Measurements from ENCODE around the gene CCDC88C.

Gene CCDC88C

DNA sequence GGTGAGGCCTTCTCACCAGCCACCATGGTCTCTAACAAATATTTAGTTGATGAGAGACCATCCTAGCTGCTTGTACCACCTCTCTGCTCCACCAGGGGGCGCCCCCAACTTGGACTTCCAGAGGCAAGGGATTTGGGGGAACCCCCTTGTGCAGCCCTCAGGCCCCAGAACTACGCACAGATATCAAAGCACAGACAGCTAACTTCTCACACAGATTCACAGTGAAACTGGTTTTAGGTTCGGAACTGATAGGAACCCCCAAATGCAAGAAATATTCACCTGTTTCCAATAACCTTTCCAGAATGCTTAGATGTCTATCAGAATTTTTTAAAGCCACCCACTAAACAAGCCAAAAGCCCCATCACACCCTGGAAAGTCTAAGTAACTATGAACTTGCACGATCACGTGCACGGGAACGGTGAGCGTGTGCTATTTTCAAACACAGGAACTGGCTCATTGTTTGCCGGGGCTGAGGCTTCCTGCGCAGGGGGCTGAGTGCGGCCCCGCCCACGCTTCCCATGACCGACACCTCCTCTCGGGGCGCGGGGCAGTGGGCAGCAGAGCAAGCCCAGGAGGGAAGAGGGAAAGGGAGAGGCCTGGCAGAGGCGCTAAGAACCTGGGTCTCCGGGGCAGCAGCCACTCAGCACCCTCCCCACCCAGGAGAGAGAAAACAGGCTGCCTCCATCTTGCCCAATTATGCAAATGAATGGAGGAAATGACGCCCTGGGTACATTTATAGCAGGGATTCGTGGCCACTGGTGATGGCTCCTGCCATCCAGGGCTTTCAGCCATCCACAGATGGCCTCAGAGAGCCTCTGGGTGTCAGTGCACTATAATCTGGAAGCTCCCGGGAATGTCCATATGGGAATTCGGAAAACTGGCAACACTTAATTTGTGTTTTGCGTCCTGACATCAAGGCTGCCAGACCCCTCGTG lies 93.7 kb downstream of the CCDC88C start:
- H3K27ac ChIP-seq (ENCODE audit: low read length): no peak overlapping the region
- peak overlapping the region in 1 of 2 donors; percentile 13 for H3K9ac ChIP-seq (ENCODE audit: low read length in 2 of 2)
- H3K4me3 ChIP-seq (ENCODE audit: low read length in 2 of 2): peak overlapping the region; percentile 49

DNA sequence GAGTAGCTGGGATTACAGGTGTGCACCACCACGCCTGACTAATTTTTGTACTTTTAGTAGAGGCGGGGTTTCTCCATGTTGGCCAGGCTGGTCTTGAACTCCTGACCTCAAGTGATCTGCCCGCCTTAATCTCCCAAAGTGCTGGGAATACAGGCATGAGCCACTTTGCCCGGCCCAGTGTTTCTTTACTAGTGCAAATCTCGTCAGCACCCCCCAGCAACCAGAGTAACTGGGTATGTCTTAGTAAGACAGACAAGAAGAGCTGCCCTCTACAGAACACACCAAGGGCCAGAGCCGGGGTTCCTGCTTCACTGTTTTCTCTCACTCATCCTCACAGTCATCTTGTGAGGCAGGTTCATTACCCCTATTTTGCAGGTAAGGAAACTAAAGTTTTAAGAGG lies 94.6 kb downstream of the CCDC88C start:
- Histone ChIP-seq H3K4me3 (ENCODE audit: low read length in 2 of 2) (no peak overlapping the region), H3K27ac (ENCODE audit: low read length) (no peak overlapping the region), H3K9ac (ENCODE audit: low read length in 2 of 2) (no peak overlapping the region), H3K9me3 (ENCODE audit: control insufficient read depth in 2 of 2, low read length in 2 of 2) (no peaks in the 10 kb centered on the region), H3K36me3 (ENCODE audit: control insufficient read depth in 2 of 2, insufficient read depth in 2 of 2, low read length in 2 of 2) (no peaks in the 10 kb centered on the region), H3K4me1 (ENCODE audit: control insufficient read depth, insufficient read depth, low read length) (peaks cover 31% of the 10 kb centered on the region), H3K27me3 (ENCODE audit: control insufficient read depth in 1 of 2, insufficient read depth in 2 of 2, low read length in 2 of 2) (no peaks in the 10 kb centered on the region)

More for the DNA sequence above, 93.7 kb downstream of the CCDC88C start:
- H3K4me1 ChIP-seq (ENCODE audit: control insufficient read depth, insufficient read depth, low read length): peaks cover 28% of the 10 kb centered on the region
- no peaks in the 10 kb centered on the region for H3K9me3 ChIP-seq (ENCODE audit: control insufficient read depth in 2 of 2, low read length in 2 of 2)
- H3K36me3 ChIP-seq (ENCODE audit: control insufficient read depth in 2 of 2, insufficient read depth in 2 of 2, low read length in 2 of 2): no peaks in the 10 kb centered on the region
- no peaks in the 10 kb centered on the region for H3K27me3 ChIP-seq (ENCODE audit: control insufficient read depth in 1 of 2, insufficient read depth in 2 of 2, low read length in 2 of 2)

DNA sequence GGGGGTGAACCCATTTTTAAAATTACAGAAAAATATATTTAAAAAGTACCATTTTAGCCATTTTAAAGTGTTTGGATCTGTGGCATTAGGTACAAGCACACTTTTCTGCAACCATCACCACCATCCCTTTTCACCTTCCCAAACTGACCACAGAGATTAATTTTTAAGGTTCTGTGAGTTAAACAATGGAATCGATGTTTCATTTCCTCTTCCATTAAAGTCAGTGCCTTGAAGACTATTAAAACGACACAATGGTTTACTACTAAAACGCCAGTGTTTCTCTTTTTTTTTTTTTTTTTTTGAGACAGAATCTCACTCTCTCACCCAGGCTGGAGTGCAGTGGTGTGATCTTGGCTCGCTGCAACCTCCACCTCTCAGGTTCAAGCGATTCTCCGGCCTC lies 95.0 kb downstream of the CCDC88C start:
- H3K9ac ChIP-seq (ENCODE audit: low read length in 2 of 2): no peak overlapping the region
- no peak overlapping the region for H3K4me3 ChIP-seq (ENCODE audit: low read length in 2 of 2)
- no peak overlapping the region for H3K27ac ChIP-seq (ENCODE audit: low read length)
- H3K36me3 ChIP-seq (ENCODE audit: control insufficient read depth in 2 of 2, insufficient read depth in 2 of 2, low read length in 2 of 2): no peaks in the 10 kb centered on the region
- peaks cover 32% of the 10 kb centered on the region for H3K4me1 ChIP-seq (ENCODE audit: control insufficient read depth, insufficient read depth, low read length)
- H3K27me3 ChIP-seq (ENCODE audit: control insufficient read depth in 1 of 2, insufficient read depth in 2 of 2, low read length in 2 of 2): no peaks in the 10 kb centered on the region
- no peaks in the 10 kb centered on the region for H3K9me3 ChIP-seq (ENCODE audit: control insufficient read depth in 2 of 2, low read length in 2 of 2)

DNA sequence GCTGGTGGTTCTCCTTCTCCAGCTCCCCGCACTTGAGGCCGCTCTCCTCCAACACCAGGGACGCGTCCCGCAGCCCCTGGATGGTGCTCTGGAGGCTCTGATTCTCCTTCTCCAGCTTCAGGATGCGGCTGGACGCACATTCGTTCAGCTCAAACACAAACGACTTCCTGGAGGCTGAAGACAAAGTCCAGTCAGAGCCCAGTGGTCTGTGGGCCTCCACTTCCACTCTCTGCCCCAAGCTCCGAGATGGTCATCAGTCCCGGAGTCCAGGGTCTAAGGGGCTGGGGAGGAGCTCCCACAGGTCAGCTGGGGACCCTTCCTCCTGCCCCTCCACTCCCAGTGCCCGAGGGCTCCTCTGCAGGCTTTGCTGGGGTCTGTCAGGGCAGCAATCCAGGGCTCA lies 96.5 kb downstream of the CCDC88C start:
- Histone ChIP-seq H3K9me3 (ENCODE audit: control insufficient read depth in 2 of 2, low read length in 2 of 2) (no peaks in the 10 kb centered on the region), H3K27me3 (ENCODE audit: control insufficient read depth in 1 of 2, insufficient read depth in 2 of 2, low read length in 2 of 2) (no peaks in the 10 kb centered on the region), H3K4me3 (ENCODE audit: low read length in 2 of 2) (no peak overlapping the region)

DNA sequence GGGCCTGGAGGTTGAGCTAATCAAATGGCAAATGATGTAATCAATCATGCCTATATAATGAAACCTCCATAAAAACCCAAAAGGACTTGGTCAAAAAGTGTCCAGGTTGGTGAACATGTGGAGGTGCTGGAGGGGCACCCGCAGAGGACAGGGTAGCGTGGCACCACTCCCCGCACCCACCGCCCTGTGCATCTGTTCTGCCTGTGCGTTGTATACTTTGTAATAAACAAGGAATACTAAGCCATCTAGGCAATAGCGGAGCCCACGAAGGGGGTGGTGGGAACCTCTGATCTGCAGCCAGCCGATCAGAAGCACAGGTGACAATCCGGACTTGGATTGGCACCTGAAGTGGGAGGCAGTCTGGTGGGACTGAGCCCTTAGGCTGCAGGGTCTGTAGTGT lies 97.4 kb downstream of the CCDC88C start:
- no peak overlapping the region for H3K4me3 ChIP-seq (ENCODE audit: low read length in 2 of 2)
- no peaks in the 10 kb centered on the region for H3K9me3 ChIP-seq (ENCODE audit: control insufficient read depth in 2 of 2, low read length in 2 of 2)
- H3K36me3 ChIP-seq (ENCODE audit: control insufficient read depth in 2 of 2, insufficient read depth in 2 of 2, low read length in 2 of 2): no peaks in the 10 kb centered on the region
- H3K27me3 ChIP-seq (ENCODE audit: control insufficient read depth in 1 of 2, insufficient read depth in 2 of 2, low read length in 2 of 2): no peaks in the 10 kb centered on the region
- H3K9ac ChIP-seq (ENCODE audit: low read length in 2 of 2): no peak overlapping the region
- H3K27ac ChIP-seq (ENCODE audit: low read length): no peak overlapping the region
- H3K4me1 ChIP-seq (ENCODE audit: control insufficient read depth, insufficient read depth, low read length): peaks cover 30% of the 10 kb centered on the region

More for the DNA sequence above, 96.5 kb downstream of the CCDC88C start:
- Histone ChIP-seq H3K36me3 (ENCODE audit: control insufficient read depth in 2 of 2, insufficient read depth in 2 of 2, low read length in 2 of 2) (no peaks in the 10 kb centered on the region), H3K9ac (ENCODE audit: low read length in 2 of 2) (no peak overlapping the region), H3K27ac (ENCODE audit: low read length) (no peak overlapping the region), H3K4me1 (ENCODE audit: control insufficient read depth, insufficient read depth, low read length) (peaks cover 30% of the 10 kb centered on the region)

DNA sequence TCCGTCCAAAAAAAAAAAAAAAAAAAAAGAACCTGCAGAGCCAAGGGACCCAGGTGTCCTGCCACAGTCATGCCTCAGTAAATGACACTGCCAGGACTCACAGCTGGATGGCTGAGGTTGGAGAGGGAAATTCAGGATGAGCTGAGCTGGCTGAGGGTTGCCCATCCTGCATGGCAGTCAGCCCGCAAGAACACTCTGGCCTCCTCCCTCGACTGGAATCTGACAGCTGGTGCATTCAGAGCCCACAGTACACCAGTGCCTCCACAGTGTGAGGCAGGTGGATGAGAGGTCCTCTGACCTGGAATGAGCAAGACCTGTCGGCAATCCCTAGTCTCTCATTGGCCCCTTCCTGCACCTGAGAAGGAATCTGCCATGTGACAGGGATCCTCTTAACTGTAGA lies 98.7 kb downstream of the CCDC88C start:
- H3K27ac ChIP-seq (ENCODE audit: low read length): no peak overlapping the region
- no peaks in the 10 kb centered on the region for H3K27me3 ChIP-seq (ENCODE audit: control insufficient read depth in 1 of 2, insufficient read depth in 2 of 2, low read length in 2 of 2)
- H3K4me1 ChIP-seq (ENCODE audit: control insufficient read depth, insufficient read depth, low read length): peaks cover 19% of the 10 kb centered on the region
- H3K9ac ChIP-seq (ENCODE audit: low read length in 2 of 2): no peak overlapping the region
- peaks cover 0 to 3% of the 10 kb centered on the region in 2 donors for H3K36me3 ChIP-seq (ENCODE audit: control insufficient read depth in 2 of 2, insufficient read depth in 2 of 2, low read length in 2 of 2)
- no peaks in the 10 kb centered on the region for H3K9me3 ChIP-seq (ENCODE audit: control insufficient read depth in 2 of 2, low read length in 2 of 2)
- H3K4me3 ChIP-seq (ENCODE audit: low read length in 2 of 2): no peak overlapping the region

DNA sequence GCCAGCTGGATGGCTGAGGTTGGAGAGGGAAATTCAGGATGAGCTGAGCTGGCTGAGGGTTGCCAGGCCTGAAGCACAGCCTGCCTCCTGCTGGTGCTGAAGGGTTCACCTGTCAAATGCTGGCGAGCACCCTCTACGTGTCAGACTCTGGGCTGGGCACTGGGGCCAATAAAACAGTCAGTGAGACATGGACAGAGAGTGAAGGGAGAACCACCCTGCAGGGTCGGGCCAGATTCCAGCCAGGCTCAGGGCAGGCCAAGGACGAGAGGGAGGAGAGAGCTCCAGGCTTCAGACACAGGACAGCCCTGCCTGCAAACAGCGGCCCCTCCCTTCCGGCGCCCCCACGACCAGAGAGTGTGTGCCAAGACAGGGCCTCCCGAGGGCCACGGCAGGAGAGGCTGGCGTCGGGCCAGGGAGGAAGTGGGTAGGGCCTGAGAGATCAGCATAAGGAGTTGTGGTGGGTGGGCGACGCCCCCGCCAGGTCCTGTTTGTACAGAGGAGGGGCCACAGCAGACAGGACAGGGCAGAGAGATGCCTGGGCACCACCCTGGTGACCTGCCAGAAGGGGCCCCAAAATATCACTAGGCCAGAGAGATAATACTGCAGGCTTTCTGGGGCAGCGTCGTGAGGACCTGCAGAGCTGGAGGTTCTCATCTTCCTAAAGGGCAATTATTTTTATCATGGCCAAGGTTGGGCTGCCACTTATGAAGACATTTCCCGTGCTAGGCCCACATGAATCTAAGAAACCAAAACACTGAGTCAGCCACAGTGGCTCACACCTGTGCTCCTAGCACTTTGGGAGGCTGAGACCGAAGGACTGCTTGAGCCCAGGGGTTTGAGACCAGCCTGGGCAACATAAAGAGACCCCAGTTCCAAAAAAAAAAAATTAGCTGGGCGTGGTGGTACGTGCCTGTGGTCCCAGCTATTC lies 100.0 kb downstream of the CCDC88C start:
- H3K36me3 ChIP-seq (ENCODE audit: control insufficient read depth in 2 of 2, insufficient read depth in 2 of 2, low read length in 2 of 2): peaks cover 0 to 7% of the 10 kb centered on the region in 2 donors
- no peak overlapping the region for H3K4me3 ChIP-seq (ENCODE audit: low read length in 2 of 2)
- H3K27ac ChIP-seq (ENCODE audit: low read length): no peak overlapping the region
- no peaks in the 10 kb centered on the region for H3K27me3 ChIP-seq (ENCODE audit: control insufficient read depth in 1 of 2, insufficient read depth in 2 of 2, low read length in 2 of 2)
- no peaks in the 10 kb centered on the region for H3K9me3 ChIP-seq (ENCODE audit: control insufficient read depth in 2 of 2, low read length in 2 of 2)
- H3K4me1 ChIP-seq (ENCODE audit: control insufficient read depth, insufficient read depth, low read length): peaks cover 13% of the 10 kb centered on the region
- H3K9ac ChIP-seq (ENCODE audit: low read length in 2 of 2): no peak overlapping the region

DNA sequence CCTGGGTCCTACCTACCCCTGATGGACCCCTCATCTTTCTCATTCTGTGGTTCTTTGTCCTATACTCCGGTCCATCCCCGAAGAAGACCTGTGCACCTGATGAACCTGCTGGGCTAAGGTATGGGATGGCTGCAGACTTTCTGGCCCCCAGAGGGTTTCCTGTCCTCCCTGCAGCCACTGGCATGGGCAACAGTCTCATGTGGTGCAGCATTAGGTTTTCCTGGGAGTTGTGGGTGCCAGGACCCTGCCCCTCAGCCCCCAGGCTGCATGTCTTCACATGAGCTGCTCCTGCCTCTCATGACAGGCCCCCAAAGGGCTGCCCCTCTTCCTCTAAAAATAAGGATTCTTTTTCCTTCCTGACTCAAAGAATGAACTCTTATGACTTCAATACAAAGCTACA lies 100.9 kb downstream of the CCDC88C start:
- no peaks in the 10 kb centered on the region for H3K27me3 ChIP-seq (ENCODE audit: control insufficient read depth in 1 of 2, insufficient read depth in 2 of 2, low read length in 2 of 2)
- no peaks in the 10 kb centered on the region for H3K9me3 ChIP-seq (ENCODE audit: control insufficient read depth in 2 of 2, low read length in 2 of 2)
- no peak overlapping the region for H3K27ac ChIP-seq (ENCODE audit: low read length)
- no peak overlapping the region for H3K4me3 ChIP-seq (ENCODE audit: low read length in 2 of 2)
- peaks cover 0 to 7% of the 10 kb centered on the region in 2 donors for H3K36me3 ChIP-seq (ENCODE audit: control insufficient read depth in 2 of 2, insufficient read depth in 2 of 2, low read length in 2 of 2)
- H3K4me1 ChIP-seq (ENCODE audit: control insufficient read depth, insufficient read depth, low read length): peaks cover 13% of the 10 kb centered on the region
- H3K9ac ChIP-seq (ENCODE audit: low read length in 2 of 2): no peak overlapping the region

DNA sequence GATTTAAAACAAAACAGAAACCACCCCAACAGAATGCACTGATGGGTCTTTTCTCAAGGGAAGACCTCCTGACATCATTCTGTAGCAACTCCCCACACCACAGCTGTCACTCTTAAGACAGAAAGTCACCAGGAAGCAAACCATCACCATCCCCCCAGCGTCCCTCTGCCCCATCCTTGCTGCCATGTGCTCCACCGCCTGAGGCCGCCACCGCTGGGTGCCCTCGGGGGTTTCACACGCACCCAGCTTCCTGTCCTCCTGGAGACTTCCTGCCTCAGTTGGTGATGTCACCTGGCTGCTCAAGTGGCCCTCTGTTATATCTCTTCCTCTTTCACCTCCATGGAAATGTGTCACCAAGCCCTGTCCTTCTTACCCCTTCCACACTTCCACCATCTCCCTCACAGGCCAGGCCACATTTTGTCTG lies 101.8 kb downstream of the CCDC88C start:
- Histone ChIP-seq H3K27ac (ENCODE audit: low read length) (no peak overlapping the region), H3K4me3 (ENCODE audit: low read length in 2 of 2) (no peak overlapping the region), H3K4me1 (ENCODE audit: control insufficient read depth, insufficient read depth, low read length) (peaks cover 13% of the 10 kb centered on the region), H3K27me3 (ENCODE audit: control insufficient read depth in 1 of 2, insufficient read depth in 2 of 2, low read length in 2 of 2) (no peaks in the 10 kb centered on the region), H3K9me3 (ENCODE audit: control insufficient read depth in 2 of 2, low read length in 2 of 2) (no peaks in the 10 kb centered on the region), H3K36me3 (ENCODE audit: control insufficient read depth in 2 of 2, insufficient read depth in 2 of 2, low read length in 2 of 2) (peaks cover 0 to 7% of the 10 kb centered on the region in 2 donors), H3K9ac (ENCODE audit: low read length in 2 of 2) (no peak overlapping the region)

DNA sequence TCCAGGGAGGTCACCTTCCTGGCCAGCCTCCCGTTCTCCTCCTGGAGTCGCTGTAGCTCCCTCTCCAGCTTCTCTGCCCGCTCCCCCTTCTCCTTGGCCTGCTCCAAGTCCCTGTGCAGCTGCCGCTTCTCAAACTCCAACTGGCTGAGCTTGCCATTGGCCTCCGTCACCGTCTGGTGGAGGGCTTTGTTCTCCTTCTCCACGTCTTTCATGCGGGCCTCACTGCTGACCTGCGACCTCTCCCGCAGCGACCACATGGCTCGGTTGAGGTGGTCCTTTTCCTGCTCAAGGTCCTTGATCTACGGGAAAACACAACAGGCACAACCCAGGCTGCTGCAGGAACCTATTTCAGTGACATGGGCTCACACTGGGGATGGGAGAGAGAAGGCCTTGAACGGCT lies 103.8 kb downstream of the CCDC88C start:
- peaks cover 13% of the 10 kb centered on the region for H3K4me1 ChIP-seq (ENCODE audit: control insufficient read depth, insufficient read depth, low read length)
- H3K9ac ChIP-seq (ENCODE audit: low read length in 2 of 2): no peak overlapping the region
- no peaks in the 10 kb centered on the region for H3K27me3 ChIP-seq (ENCODE audit: control insufficient read depth in 1 of 2, insufficient read depth in 2 of 2, low read length in 2 of 2)
- no peak overlapping the region for H3K27ac ChIP-seq (ENCODE audit: low read length)
- H3K9me3 ChIP-seq (ENCODE audit: control insufficient read depth in 2 of 2, low read length in 2 of 2): no peaks in the 10 kb centered on the region
- H3K36me3 ChIP-seq (ENCODE audit: control insufficient read depth in 2 of 2, insufficient read depth in 2 of 2, low read length in 2 of 2): peaks cover 0 to 9% of the 10 kb centered on the region in 2 donors
- no peak overlapping the region for H3K4me3 ChIP-seq (ENCODE audit: low read length in 2 of 2)
